GM19328 (cell line): ENCODE measurements around the gene CCDC85C.

Experiments used
- ATAC-seq: cut with Tn5 transposase; IDR thresholded peaks from one replicate; pipeline ENCODE4 v1.9.1; 2021; ENCODE audit warnings: mild to moderate bottlenecking, moderate library complexity; ENCODE audit not compliant: unreplicated experiment

CCDC85C gene

DNA sequence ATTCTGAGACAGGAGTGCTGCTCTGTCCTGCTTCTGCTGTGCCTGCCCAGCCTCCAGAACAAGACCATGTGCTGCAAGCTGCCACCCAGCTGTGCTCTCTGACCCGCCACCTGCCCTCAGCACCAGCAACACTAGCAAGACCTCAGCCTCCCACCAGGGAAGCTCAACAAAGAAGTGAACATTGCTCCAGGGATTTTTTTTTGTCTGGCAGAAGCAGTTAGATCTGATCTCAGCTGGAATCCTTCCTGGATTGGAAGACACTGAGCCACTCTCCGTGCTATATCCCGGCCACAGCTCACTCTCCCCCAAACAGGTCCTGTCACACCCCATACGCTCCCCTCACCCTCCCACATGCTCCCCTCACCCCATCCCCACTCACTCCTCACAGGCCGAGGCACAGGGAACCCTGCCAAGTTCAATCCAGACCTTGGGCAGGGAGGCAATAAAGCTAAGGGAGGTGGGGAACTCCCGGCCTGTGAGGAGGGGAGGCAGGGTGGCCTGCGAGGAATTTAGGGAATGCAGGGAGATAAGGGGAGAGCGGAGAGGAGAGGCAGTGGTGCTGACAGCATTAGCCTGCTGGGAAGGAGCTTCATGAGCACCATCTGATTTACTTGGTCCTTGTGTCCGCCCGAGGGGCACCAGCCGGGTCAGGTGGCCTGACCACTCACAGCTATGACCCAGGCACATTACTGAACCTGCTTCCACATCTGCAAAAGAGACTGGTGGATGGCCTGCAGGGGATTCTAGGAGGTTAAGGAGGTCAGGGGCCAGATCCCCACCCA, 29.7 kb downstream of the CCDC85C start:
- ATAC-seq: no peak

DNA sequence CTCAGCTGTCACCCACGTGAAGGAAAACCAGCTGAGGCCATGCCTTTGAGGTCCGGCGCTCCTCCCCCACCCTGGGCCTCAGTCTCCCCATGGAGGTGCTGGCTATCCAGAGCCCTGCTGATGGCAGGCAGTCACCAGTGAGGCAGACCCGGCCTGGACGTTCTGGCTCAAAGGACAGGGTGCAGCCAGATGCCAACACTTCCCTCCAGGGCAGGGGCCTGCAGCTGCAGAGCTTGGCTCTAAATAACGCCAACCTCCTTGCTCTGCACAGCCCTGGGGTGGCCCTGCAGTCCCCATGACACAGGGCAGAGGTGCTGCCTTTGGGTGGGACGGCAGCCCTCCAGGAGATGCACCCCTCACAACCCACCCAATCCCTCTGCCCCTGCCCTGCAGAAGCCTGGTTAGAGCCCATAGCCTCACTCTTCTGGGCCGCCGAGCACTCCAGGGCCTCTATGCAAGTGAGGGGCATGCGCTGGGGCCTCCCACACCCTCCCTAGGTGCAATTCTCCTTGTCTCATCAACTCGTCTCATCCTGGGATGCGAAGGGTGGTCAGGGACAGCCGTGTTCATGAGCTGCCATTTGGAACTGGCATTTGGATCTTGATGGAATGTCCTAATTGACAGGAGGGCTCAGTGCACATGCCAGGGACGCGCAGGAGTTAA, 30.4 kb downstream of the CCDC85C start:
- ATAC-seq: no peak

DNA sequence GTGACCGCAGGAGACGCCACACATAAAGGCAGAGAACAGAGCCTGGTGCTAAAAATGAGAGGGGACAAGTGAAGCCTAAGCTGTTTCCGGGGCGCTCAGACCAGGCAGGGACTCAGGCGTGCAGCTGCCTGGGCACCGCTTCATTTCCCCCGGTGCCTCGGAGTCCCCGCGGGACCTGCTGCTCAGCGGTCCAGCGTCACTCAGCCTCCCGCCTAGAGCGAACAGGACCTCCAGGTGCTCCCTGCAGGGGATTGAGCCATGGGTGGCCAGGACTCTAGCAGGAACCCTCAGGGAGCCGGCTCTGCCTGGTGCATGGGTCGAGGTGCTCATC, 31.0 kb downstream of the CCDC85C start:
- ATAC-seq: no peak

GRCh38 chr14:99572173-99572999, 31.6 kb downstream of the CCDC85C start:
- ATAC-seq: no peak

DNA sequence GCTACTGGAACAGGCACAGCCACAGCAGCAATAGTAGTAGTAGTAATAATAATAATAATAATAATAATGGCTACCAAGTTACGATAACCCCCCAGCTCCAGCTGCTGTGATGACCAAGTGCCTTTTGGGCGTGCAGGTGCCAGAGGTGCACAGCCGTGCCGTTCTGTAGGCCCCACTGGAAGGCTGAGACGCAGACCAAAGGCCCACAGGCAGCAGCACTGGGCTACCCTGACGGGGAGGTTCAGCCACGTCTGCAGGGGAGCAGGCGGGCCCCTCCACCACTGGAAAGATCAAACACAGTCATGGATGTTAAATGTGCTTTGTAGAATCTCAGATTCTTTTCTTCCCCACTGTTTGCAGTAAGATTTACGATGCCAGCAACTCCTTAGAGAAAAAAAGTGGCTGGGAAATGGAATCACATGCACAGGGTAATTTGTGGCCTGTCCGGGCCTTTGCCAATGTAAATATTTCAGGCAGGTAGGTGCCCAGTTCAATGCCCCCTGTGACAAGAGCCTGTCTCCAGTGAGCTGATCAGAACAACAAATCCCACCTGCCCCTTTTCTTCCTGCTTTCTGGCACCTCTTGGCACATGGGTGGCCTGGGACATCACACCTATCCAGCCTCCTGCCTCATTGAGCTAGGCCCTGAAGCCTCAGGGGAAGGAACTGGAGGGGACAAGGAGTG, 32.6 kb downstream of the CCDC85C start:
- no peak for ATAC-seq

DNA sequence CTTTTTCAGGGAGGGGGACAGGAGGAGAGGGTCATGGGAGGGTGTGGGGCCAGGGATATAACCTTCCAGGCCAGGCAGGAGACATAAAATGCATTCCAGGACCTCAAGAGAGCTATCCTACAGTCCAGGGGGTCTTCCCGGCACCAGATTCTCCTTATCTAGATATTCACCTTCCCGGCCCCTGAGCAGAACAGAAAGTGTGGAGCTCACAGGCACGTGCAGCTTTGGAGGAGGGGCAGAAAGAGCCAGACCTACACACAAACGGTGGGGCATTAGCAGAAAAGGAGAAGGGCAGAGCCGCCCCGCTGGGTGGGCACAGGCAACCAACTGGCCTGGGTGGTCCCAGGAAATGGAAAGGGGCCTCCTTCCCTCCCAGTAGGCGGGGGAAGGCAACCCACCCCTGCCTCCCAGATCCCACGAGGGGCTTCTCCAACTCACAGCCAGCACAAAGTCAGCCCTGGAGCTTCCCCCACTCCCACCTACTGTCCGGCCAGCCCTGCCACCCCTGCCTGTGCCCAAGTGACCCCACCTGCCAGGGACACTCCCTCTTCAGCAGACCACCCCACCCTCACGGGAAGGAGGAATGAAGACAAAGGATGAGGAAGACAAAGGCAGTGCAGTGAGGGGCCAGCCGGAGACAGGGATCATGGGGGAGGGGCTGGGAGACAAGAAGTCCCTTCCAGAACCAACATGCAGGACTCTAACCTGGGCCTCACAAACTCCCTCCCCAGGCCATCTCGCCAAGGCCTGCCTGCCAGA, 33.3 kb downstream of the CCDC85C start:
- ATAC-seq: no peak

DNA sequence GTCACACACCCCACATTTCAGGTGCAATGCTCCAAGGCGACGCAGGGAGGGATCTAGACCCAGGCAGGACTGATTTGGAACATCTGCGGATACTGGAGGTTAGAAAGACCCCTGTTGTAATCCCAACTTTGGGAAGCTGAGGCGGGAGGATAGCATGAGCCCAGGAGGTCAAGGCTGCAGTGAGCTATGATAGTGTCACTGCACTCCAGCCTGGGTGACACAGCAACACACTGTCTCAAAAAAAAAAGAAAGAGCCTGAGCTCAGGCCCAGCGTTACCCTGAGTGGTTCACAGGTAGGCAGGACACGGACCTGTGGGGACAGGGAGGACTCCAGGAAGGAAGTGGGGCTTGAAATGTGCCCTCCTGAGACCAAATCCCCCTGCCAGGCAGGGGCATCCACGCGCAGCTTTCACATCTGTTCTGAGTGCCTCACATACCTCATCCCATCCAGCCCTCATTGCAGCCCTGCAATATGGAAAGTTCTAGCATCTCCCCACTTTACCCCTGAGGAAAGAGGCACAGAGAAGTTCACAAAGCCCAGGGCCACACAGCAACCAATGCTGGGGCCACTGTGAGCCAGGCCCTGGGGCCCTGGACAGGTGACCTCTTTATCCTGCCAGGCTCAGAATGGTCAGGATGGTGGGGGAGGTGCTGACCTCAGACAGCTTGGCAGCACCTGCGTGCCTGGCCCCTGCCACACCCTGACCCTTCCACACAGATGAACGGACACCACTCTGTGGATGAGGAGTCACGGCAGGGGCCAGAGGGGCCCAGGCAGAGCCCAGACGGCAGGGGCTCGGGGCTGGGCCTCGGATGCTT, 34.1 kb downstream of the CCDC85C start:
- no peak for ATAC-seq

GRCh38 chr14:99568567-99569560, 35.1 kb downstream of the CCDC85C start:
- no peak for ATAC-seq

DNA sequence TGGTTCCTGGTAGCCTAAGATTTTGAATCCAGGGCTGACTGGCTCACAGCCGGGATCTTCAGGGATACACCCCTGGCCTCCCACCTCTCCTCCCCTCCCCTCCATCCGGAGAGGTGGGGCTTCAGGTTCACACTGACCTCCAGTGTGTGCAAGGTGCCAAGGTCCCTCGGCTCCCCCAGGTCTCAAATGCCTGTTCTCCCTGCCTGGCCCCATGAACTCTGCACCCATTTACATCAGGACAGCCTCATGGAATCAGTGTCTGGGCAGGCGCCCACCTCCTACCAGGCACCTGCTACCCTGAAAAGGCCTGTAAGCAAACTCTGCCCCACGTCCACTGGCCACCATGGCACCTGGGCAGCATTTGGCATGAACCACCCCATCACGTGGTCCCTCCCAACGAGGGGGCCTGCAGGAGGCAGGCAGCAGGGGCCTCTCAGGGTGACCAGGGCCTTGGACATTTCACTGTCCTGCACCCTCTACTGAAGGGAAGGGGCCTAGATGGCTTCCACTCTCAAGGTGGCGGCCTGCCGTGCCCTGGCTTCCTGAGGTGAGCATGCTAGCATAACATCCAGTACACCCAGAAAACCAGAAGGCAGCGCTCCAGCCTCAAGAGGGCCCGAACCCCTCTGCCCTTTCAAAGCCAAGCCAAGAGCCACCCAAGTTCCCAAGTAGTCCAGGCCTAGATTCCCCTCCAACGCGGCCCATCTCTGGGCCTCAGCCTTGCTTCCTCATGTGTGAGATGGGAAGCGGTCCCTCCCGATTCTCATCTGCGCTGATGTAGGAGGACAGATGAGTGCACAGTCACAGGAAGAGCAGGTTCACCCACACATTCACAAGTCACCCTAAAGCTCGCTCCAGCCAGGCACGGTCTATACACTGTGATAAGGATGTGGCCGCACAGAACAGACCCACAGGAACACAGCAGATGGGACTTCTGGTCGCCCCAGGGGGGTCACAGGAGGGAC, 37.3 kb downstream of the CCDC85C start:
- ATAC-seq: no peak

DNA sequence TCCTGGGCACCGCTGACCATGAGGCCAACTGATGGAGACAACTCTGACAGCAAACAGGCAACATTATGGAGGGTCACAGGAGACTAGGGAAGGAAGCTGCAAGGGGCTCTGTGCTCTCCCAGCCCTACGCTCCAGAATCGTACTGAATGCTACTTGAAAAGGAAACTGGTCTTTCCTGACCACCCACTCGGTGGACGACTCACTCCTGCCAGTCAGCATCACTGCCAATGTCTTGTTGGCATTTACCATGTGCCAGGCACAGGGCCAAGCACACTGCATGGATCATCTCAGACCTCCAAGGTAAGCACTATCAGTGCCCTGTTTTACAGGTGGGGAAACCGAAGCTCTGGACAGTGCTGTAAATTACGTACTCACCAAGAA, 38.0 kb downstream of the CCDC85C start:
- no peak for ATAC-seq

DNA sequence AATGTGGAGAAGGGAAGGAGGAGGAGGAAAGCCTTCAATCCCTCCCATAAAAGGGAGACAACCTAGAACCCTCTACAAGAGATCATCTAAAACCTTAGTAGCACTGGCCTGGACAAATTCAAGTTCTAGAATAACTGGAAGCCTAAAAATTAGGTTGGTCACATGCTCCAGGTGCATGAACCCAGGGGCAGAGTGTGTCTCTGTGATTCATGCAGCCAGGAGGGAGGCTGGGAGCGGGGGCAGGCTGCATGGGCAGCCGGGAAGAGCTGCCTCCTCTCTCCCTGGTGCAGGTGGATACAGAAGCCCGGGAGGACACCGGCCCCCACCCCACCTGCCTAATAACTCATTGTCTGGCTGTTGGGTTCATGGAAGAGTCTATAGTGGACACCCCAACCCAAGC, 38.6 kb downstream of the CCDC85C start:
- ATAC-seq: no peak

DNA sequence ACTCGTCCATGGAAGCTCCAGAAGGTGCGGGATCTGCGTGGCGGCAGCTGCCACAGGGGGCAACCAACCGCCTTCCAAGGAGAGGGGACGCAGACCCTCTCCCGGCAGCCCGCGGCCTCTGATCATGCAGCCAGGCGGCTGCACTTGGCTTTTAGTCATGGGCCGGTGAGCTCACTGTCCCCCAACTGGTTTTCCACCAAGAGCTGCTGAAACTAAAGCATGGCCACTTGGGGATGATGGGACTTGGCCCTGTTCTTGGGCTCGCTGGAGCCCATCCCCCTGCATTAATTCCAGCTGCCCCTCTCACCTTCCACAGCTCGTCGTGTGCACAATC, 39.1 kb downstream of the CCDC85C start:
- ATAC-seq: no peak

GRCh38 chr14:99564256-99564925, 39.6 kb downstream of the CCDC85C start:
- no peak for ATAC-seq

- no peak for ATAC-seq
Measured at GRCh38 chr14:99563749-99564129, 40.3 kb downstream of the CCDC85C start.

DNA sequence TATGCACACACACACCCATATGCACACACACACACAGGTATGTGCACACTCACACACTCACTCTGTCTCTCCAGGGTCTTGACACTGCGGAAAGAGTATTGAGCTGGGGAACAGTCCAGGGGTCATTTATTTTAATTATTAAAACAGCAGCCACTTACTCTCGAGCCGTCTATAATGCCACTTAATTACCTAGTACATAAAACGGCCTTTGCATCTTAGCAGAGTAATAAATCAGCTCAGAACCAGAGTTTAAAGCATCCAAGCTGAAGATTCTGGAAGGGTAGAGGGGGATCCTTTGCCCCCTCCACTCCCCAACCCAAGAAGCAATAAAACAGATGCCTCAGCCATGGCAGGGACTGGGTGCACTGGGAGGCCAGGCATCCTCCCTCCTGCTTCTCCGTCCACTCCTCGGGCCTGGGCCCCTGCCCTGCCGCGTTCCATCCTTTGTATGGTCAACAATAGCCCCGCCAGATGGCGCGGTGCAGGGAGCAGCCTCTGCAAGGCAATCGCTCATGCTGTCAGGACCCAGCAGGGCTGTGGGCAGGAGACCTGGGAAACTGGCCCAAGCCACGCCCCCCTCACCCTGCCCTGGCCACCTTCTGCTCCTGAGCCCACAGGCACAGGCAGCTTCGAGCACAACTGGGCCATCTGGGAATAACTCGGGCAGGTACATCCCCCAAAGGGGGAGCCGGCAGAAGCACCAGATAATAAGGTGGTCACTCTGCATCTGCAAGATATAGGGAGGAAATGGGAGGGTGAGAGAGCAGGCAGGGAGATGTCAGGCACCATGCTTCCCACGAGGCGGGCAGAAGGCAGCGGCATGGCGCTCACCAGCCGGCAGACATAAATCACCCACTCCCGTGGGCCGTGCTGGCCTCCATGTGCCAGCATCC, 40.9 kb downstream of the CCDC85C start:
- no peak for ATAC-seq

DNA sequence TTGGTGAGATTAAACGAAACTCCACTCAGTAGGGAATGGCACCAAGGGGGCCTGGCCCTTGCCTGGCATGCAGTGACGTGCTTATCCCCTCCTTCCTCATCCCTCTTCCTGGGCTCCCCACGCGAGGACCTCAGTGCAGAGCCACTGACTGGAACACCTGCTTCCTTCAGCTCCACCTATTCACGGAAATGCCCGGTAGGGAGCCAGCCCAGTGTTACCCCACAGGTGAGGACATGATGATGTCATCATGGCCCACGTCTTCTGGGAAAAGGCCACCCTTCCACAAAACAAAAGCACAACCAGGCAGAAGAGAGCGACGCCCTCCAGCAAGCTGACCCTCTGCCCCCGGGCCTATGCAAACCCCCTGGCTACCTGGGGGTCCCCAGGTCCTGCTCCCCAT, 42.1 kb downstream of the CCDC85C start:
- no peak for ATAC-seq
